ENCODE measurements around the gene ITGB2. TPM values are rescaled to one million over a fixed set of nuclear protein-coding genes. Genes with fewer than 3 reads are reported as not detected.

ITGB2 gene
- total and polyA plus RNA-seq, 8 donors = 7.7 to 404 (median 11.2) TPM

DNA sequence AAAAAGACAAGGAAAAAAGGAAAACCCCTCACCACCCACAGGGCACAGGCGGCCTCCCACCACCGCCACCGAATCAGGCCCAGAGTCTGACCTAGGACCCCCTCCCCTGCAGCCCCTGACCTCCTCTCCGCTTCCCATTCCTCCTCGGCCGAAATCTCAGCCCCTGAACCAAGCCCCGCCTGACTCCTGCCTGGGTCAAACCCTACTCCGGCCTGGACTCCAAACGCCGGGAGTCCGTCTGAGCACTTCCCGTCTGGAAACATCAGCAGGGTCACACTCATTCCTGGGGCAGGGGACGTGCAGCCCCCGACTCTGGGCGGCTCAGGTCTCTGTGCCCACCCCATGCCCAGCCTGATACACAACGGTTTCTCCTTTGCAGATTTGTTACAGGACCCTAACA lies 76.4 kb downstream of the ITGB2 start:
- Histone ChIP-seq H3K27ac (no peak overlapping the region), H3K36me3 (peaks cover 0 to 16% of the 10 kb centered on the region in 2 donors), H3K4me1 (peaks cover 5 to 27% of the 10 kb centered on the region in 2 donors), H3K9me3 (no peaks in the 10 kb centered on the region), H3K4me3 (no peak overlapping the region), H3K27me3 (peaks cover 0 to 13% of the 10 kb centered on the region in 2 donors)
- ATAC-seq (no peak), DNase-seq (peak in 1 of 4 donors; percentile 22)
- TF ChIP-seq, protein P1, sequence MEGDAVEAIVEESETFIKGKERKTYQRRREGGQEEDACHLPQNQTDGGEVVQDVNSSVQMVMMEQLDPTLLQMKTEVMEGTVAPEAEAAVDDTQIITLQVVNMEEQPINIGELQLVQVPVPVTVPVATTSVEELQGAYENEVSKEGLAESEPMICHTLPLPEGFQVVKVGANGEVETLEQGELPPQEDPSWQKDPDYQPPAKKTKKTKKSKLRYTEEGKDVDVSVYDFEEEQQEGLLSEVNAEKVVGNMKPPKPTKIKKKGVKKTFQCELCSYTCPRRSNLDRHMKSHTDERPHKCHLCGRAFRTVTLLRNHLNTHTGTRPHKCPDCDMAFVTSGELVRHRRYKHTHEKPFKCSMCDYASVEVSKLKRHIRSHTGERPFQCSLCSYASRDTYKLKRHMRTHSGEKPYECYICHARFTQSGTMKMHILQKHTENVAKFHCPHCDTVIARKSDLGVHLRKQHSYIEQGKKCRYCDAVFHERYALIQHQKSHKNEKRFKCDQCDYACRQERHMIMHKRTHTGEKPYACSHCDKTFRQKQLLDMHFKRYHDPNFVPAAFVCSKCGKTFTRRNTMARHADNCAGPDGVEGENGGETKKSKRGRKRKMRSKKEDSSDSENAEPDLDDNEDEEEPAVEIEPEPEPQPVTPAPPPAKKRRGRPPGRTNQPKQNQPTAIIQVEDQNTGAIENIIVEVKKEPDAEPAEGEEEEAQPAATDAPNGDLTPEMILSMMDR (IDR thresholded peaks at IDR 0.05) = no peak
- intact Hi-C loops (cut with DNase I) = no loop called here

DNA sequence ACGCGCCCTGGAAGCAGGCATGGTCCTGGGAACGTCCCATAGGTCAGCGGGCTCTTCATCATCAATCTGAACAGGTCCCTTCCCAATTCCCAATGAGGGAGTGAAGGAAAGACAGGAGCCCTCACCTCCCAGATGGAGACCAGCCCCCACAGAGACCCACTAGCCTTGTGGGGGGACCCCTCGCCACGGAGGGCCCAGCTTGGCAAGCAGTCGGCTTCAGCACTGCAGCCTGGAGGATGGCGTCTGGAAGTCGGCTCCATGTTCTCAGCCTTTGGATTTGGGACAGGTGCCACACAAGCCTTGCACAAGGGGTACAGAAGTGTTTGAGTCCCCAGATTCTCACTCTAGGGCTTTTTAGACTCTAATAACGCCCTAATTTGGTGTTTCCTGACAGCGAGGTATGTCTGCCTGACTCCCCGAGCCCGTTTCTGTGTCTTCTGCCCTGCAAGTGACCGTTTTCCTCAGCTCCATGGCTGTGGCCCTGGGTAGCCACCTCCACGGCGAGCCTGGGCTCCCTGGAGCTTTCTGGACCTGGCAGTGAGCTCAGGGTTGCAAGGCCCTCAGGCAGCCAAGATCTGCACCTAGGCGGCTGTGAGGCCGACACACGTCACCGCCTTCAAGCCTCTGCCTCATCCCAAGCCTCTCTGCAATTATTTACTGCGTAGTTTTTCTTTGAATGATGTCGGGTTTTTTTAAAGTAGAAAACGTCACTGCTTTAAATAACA lies 77.8 kb downstream of the ITGB2 start:
- intact Hi-C loops (cut with DNase I) = no loop called here
- Histone ChIP-seq H3K4me1 (peaks cover 5 to 27% of the 10 kb centered on the region in 2 donors), H3K4me3 (no peak overlapping the region), H3K27ac (no peak overlapping the region), H3K27me3 (peaks cover 0 to 13% of the 10 kb centered on the region in 2 donors), H3K36me3 (peaks cover 0 to 2% of the 10 kb centered on the region in 2 donors), H3K9me3 (no peaks in the 10 kb centered on the region)
- TF ChIP-seq, protein P1 (IDR thresholded peaks at IDR 0.05) = no peak
- no peak for ATAC-seq
- DNase-seq = peak in 1 of 4 donors; percentile 16

DNA sequence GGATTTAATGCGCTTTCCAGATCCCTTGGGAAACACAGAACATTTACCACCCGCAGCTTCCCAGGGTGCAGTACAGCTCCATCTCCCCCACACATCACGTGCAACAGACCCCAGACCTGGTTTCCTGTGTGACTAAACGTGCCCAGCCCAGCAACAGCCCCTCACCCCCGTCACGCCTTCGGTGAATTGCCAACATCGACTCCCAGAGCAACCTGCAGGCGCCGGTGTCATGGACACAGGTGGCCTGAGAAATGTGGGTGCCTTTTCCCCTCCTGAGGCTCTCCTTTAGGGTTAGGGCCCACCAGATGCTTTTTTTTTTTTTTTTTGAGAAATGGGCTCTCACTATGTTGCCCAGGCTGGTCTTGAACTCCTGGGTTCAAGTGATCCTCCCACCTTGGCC lies 78.6 kb downstream of the ITGB2 start:
- Histone ChIP-seq H3K36me3 (no peaks in the 10 kb centered on the region), H3K9me3 (no peaks in the 10 kb centered on the region), H3K4me3 (no peak overlapping the region), H3K4me1 (peaks cover 5 to 19% of the 10 kb centered on the region in 2 donors), H3K27me3 (peaks cover 0 to 13% of the 10 kb centered on the region in 2 donors), H3K27ac (no peak overlapping the region)
- TF ChIP-seq, protein P1 (IDR thresholded peaks at IDR 0.05) = no peak
- DNase-seq (peak in 1 of 4 donors; percentile 10), ATAC-seq (no peak)
- intact Hi-C loops (cut with DNase I) = no loop called here

DNA sequence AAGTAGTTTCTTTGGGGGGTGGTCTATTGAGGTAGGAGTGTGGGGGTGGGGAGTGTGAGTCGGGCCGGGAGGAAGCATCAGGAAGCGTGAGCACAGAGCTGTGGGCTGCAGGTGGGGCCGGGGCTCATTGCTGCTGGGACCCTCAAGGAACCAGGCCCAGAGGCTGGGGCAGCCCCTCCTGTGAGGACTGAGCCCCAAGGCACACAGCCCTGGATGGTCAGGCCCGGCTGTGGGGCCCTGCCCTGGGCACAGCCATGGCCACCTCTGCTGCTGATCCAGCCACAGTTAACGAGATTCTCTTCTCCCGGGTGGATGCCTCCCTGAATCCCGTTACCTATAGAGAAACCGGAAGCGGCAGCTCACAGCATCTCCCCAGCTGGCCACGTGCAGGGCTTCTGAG lies 79.9 kb downstream of the ITGB2 start:
- DNase-seq (peak in 1 of 4 donors; percentile 14), ATAC-seq (no peak)
- peaks cover 0 to 13% of the 10 kb centered on the region in 2 donors for H3K27me3 ChIP-seq
- H3K36me3 ChIP-seq = no peaks in the 10 kb centered on the region
- H3K4me3 ChIP-seq = no peak overlapping the region
- no peaks in the 10 kb centered on the region for H3K9me3 ChIP-seq
- TF ChIP-seq, protein P1 (IDR thresholded peaks at IDR 0.05) = no peak
- H3K27ac ChIP-seq = no peak overlapping the region
- H3K4me1 ChIP-seq = peaks cover 0 to 6% of the 10 kb centered on the region in 2 donors
- intact Hi-C loops (cut with DNase I) = no loop called here

DNA sequence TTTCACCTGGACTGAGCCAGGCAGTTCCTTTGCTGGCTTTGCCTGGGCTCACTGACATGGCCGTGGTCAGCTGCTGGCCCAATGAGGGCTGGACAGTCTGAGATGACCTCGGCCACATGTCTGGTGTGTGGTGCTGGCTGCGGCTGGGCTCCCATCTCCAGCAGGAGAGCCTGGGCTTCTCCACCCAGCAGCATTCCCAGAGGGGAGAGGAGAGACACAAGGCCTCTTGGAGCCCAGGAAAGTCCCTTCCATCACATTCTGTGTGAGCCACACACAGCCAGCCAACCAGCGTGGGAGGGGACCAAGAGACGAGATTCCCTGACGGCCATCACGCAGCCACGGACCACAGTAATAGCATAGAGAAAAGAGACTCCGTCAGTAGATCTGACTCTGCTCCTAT lies 81.7 kb downstream of the ITGB2 start:
- intact Hi-C loops (cut with DNase I) = no loop called here
- H3K27ac ChIP-seq = no peak overlapping the region
- peaks cover 0 to 18% of the 10 kb centered on the region in 2 donors for H3K27me3 ChIP-seq
- TF ChIP-seq, protein P1 (IDR thresholded peaks at IDR 0.05) = no peak
- H3K36me3 ChIP-seq = no peaks in the 10 kb centered on the region
- H3K9me3 ChIP-seq = no peaks in the 10 kb centered on the region
- ATAC-seq (no peak), DNase-seq (peak in 1 of 4 donors; percentile 28)
- no peak overlapping the region for H3K4me3 ChIP-seq
- H3K4me1 ChIP-seq = no peaks in the 10 kb centered on the region

Data from left lung (tissue), 10 donors.